H1 (cell line): ENCODE measurements around the gene RAN. TPM values are rescaled to one million over a fixed set of nuclear protein-coding genes. Genes with fewer than 3 reads are reported as not detected.

Source experiments
- CTCF ChIA-PET: fragments of 300-600 bp; sonication (Branson Sonifier 250); formaldehyde crosslinking; loops from one replicate; lab custom pipeline; 2021; ENCODE audit not compliant: partially characterized antibody; lab: Charles Lee
- POLR2A ChIA-PET: fragments of 300-600 bp; sonication (Branson Sonifier 250); formaldehyde crosslinking; loops from one replicate; lab custom pipeline; 2021; ENCODE audit warnings: inconsistent platforms; ENCODE audit not compliant: partially characterized antibody; lab: Charles Lee
- DNase-seq, 2 experiments: peaks; one replicate each; pipeline versions ENCODE4 v3.0.0 to v3.0.0-alpha.2; 2010 to 2022; ENCODE audit warnings: low spot score in 2 of 2, low read depth in 1 of 2, mixed read lengths in 1 of 2
- FAIRE-seq: peaks from 2 replicates; lab custom pipeline; 2011; peaks lifted over from hg19 to GRCh38; lab: Jason Lieb, UNC
- H2AFZ ChIP-seq: 2 replicates; pipeline ENCODE4 v1.8.1; 2012; ENCODE audit warnings: low read length, inconsistent platforms
- H2AK5ac ChIP-seq: 2 replicates; pipeline ENCODE4 v1.6.1; 2013; ENCODE audit warnings: low read depth, low read length
- H2BK120ac ChIP-seq: replicated peaks from 2 replicates; pipeline ENCODE3; 2013; ENCODE audit warnings: low read depth, low read length, inconsistent platforms
- H2BK12ac ChIP-seq: 2 replicates; pipeline ENCODE4 v1.6.1; 2013; ENCODE audit warnings: low read depth, low read length
- H2BK15ac ChIP-seq: 2 replicates; pipeline ENCODE4 v1.6.1; 2013; ENCODE audit warnings: low read length
- H2BK20ac ChIP-seq: 2 replicates; pipeline ENCODE4 v1.6.1; 2013; ENCODE audit warnings: low read length
- H2BK5ac ChIP-seq: 2 replicates; pipeline ENCODE4 v1.6.1; 2013; ENCODE audit warnings: low read depth, low read length
- H3K14ac ChIP-seq: 2 replicates; pipeline ENCODE4 v1.6.1; 2013; ENCODE audit warnings: inconsistent platforms; ENCODE audit not compliant: insufficient read length
- H3K18ac ChIP-seq: 2 replicates; pipeline ENCODE4 v1.6.1; 2013; ENCODE audit warnings: low read length; ENCODE audit errors: extremely low read depth
- H3K23ac ChIP-seq: 2 replicates; pipeline ENCODE4 v1.6.1; 2013; ENCODE audit warnings: inconsistent platforms; ENCODE audit not compliant: insufficient read length
- H3K23me2 ChIP-seq: 2 replicates; pipeline ENCODE4 v1.6.1; 2013; ENCODE audit warnings: low read depth, low read length
- H3K27ac ChIP-seq: 2 replicates; pipeline ENCODE4 v1.6.1; 2011; ENCODE audit warnings: low read depth, low read length, inconsistent platforms
- H3K27me3 ChIP-seq, 4 experiments: replicated peaks in 1 of 4; 1 replicate in 1 of 4; 2 replicates in 3 of 4; pipeline versions ENCODE4 v1.6.1 to v1.8.1; 2011 to 2013; ENCODE audit warnings: low read length in 3 of 4, mild to moderate bottlenecking in 3 of 4, inconsistent platforms in 2 of 4, mixed read lengths in 2 of 4, moderate library complexity in 1 of 4; ENCODE audit not compliant: control insufficient read depth in 3 of 4, insufficient read depth in 3 of 4; ENCODE audit errors: extremely low read depth in 1 of 4
- H3K36me3 ChIP-seq, 4 experiments: 2 replicates each; pipeline versions ENCODE4 v1.6.1 to v1.8.1; 2011 to 2013; ENCODE audit warnings: mild to moderate bottlenecking in 4 of 4, low read length in 3 of 4, moderate library complexity in 2 of 4, control low read depth in 1 of 4, inconsistent platforms in 1 of 4; ENCODE audit not compliant: insufficient read depth in 4 of 4, control insufficient read depth in 2 of 4
- H3K4ac ChIP-seq: replicated peaks from 2 replicates; pipeline ENCODE3; 2013; ENCODE audit warnings: low read length, low read depth, mixed read lengths, inconsistent platforms; ENCODE audit not compliant: insufficient read length
- H3K4me1 ChIP-seq, 4 experiments: replicated peaks in 1 of 4; 1 replicate in 1 of 4; 2 replicates in 3 of 4; pipeline versions ENCODE4 v1.6.1 to v1.8.1; 2011 to 2013; ENCODE audit warnings: low read length in 3 of 4, inconsistent platforms in 2 of 4, mixed read lengths in 1 of 4; ENCODE audit not compliant: insufficient read depth in 4 of 4, control insufficient read depth in 3 of 4
- H3K4me2 ChIP-seq, 2 experiments: 2 replicates each; pipeline versions ENCODE4 v1.6.1 to v1.8.1; 2011 to 2013; ENCODE audit warnings: low read depth in 2 of 2, low read length in 2 of 2, control low read depth in 1 of 2, inconsistent platforms in 1 of 2, mild to moderate bottlenecking in 1 of 2; ENCODE audit not compliant: insufficient read depth in 1 of 2
- H3K4me3 ChIP-seq, 4 experiments: fragments of 200-600, 300-600 bp in 1 of 4; sonication (generic), shearing (Covaris generic), sonication (Bioruptor Twin) in 1 of 4; 2 replicates each; pipeline versions ENCODE4 v1.5.1 to v1.8.1; 2011 to 2016; ENCODE audit warnings: low read length in 4 of 4, low read depth in 3 of 4, control low read depth in 2 of 4, inconsistent platforms in 2 of 4, mild to moderate bottlenecking in 2 of 4, mixed read lengths in 1 of 4, moderate library complexity in 1 of 4; ENCODE audit not compliant: insufficient read depth in 2 of 4; ENCODE audit errors: extremely low read depth in 1 of 4
- H3K56ac ChIP-seq: replicated peaks from 2 replicates; pipeline ENCODE3; 2013; ENCODE audit warnings: low read depth, mild to moderate bottlenecking, mixed read lengths, low read length, inconsistent platforms; ENCODE audit not compliant: insufficient read length
- H3K79me1 ChIP-seq: 2 replicates; pipeline ENCODE4 v1.6.1; 2013; ENCODE audit warnings: low read depth, low read length, control low read depth
- H3K79me2 ChIP-seq, 2 experiments: 2 replicates each; pipeline versions ENCODE4 v1.6.1 to v1.8.1; 2012 to 2013; ENCODE audit warnings: low read length in 2 of 2, mild to moderate bottlenecking in 2 of 2, inconsistent platforms in 1 of 2; ENCODE audit not compliant: insufficient read depth in 2 of 2, control insufficient read depth in 1 of 2
- H3K9ac ChIP-seq, 4 experiments: replicated peaks in 1 of 4; 1 replicate in 1 of 4; 2 replicates in 3 of 4; pipeline versions ENCODE4 v1.6.1 to v1.8.1; 2011 to 2013; ENCODE audit warnings: low read depth in 3 of 4, low read length in 3 of 4, control low read depth in 2 of 4, mild to moderate bottlenecking in 2 of 4, moderate library complexity in 2 of 4, inconsistent platforms in 1 of 4; ENCODE audit errors: extremely low read depth in 1 of 4
- H3K9me3 ChIP-seq, 2 experiments: 2 replicates each; pipeline versions ENCODE4 v1.6.1 to v1.8.1; 2012 to 2013; ENCODE audit warnings: mild to moderate bottlenecking in 2 of 2, moderate library complexity in 2 of 2, control low read depth in 1 of 2, inconsistent platforms in 1 of 2, low read depth in 1 of 2, low read length in 1 of 2, mixed read lengths in 1 of 2; ENCODE audit not compliant: insufficient read depth in 2 of 2
- H4K20me1 ChIP-seq, 2 experiments: replicated peaks in 1 of 2; 2 replicates each; pipeline versions ENCODE3 to v1.8.1; 2011 to 2013; ENCODE audit warnings: inconsistent platforms in 2 of 2, low read length in 2 of 2, mild to moderate bottlenecking in 1 of 2; ENCODE audit not compliant: insufficient read depth in 2 of 2, control insufficient read depth in 1 of 2
- H4K5ac ChIP-seq: 2 replicates; pipeline ENCODE4 v1.6.1; 2013; ENCODE audit warnings: low read length, low read depth, mixed read lengths, inconsistent platforms; ENCODE audit not compliant: insufficient read length
- H4K8ac ChIP-seq: 2 replicates; pipeline ENCODE4 v1.8.0; 2013; ENCODE audit warnings: mild to moderate bottlenecking, moderate library complexity, low read length, inconsistent platforms; ENCODE audit not compliant: insufficient read depth; ENCODE audit errors: extremely low read depth
- H4K91ac ChIP-seq: replicated peaks from 2 replicates; pipeline ENCODE3; 2013; ENCODE audit warnings: low read length, mixed read lengths, inconsistent platforms; ENCODE audit not compliant: insufficient read length
- WGBS, 2 experiments: shearing (Covaris generic) in 1 of 2; methylation state at CpG; one replicate each; pipeline versions ENCODE4 v1.1.6 to v1.1.7; 2013 to 2015; ENCODE audit warnings: low lambda C conversion rate in 2 of 2, mixed read lengths in 2 of 2, inconsistent platforms in 1 of 2, low coverage in 1 of 2, missing lambda C conversion rate in 1 of 2; ENCODE audit not compliant: insufficient replicate concordance in 2 of 2, insufficient coverage in 1 of 2, insufficient read length in 1 of 2; ENCODE audit errors: extremely low coverage in 1 of 2, missing lambda C conversion rate in 1 of 2; 5-methylcytosine and 5-hydroxymethylcytosine counted together
- polyA plus RNA-seq, 7 experiments: library from polyadenylated mRNA; depleted of rRNA in 3 of 7; stranded (reverse) in 5 of 7; unstranded in 2 of 7; fragments of >200 nt in 5 of 7; fragments of 200-250 nt in 2 of 7; gene quantifications; 1 replicate in 5 of 7; 2 replicates in 1 of 7; 4 replicates in 1 of 7; pipeline versions ENCODE4 v1.2.1 to v1.2.3, GENCODE V29; 2011 to 2013; ENCODE audit warnings: missing spikeins in 2 of 7, mixed read lengths in 2 of 7
- total RNA-seq: library from RNA; stranded (reverse); fragmentation: NEBNext Ultra II Directional; extraction: Animal tissue kit (Norgen Biotek cat#: 25700); gene quantifications from 2 replicates; pipeline ENCODE4 v1.2.1, GENCODE V29; 2021

The RAN gene
- total and polyA plus RNA-seq, 2 of the 8 experiments (the other 6 are each of a cell fraction or from before 2014, with no cell fraction given) = 2,064 to 2,203 TPM

- ChIA-PET POLR2A (interaction anchor here (1.0 to 1.4 kb wide), 2 partner anchors 29 to 30 kb away, joined by 3 to 5 read pairs; no protein-coding TSS in a partner anchor), CTCF (interaction anchor here (0.6 kb wide), 1 partner anchor 83 kb away, joined by 3 read pairs; no protein-coding TSS in a partner anchor)
- Histone ChIP-seq H2BK15ac (no peak overlapping the region), H2BK120ac (no peak overlapping the region), H3K14ac (no peak overlapping the region), H3K27me3 (no peaks in the 10 kb centered on the region), H3K4ac (no peak overlapping the region), H3K18ac (no peak overlapping the region), H2BK20ac (no peak overlapping the region), H4K20me1 (no peaks in the 10 kb centered on the region), H3K23me2 (no peaks in the 10 kb centered on the region), H3K79me1 (no peaks in the 10 kb centered on the region), H2BK5ac (no peak overlapping the region), H3K4me2 (no peak overlapping the region), H3K27ac (no peak overlapping the region), H2AK5ac (no peak overlapping the region), H2BK12ac (no peak overlapping the region), H3K56ac (no peak overlapping the region), H3K4me1 (no peaks in the 10 kb centered on the region), H4K5ac (no peak overlapping the region), H2AFZ (no peak overlapping the region), H3K23ac (no peak overlapping the region), H3K36me3 (no peaks in the 10 kb centered on the region), H3K9me3 (peaks cover 2 to 3% of the 10 kb centered on the region in 2 experiments; a peak in 1 of 4 replicates), H3K79me2 (no peaks in the 10 kb centered on the region), H3K4me3 (no peak overlapping the region), H4K91ac (no peak overlapping the region), H4K8ac (no peak overlapping the region), H3K9ac (no peak overlapping the region)
- WGBS, 2 experiments = 90% methylated on average over 4 of the region's 4 CpGs; no CpG with 5 or more reads in 1 of the 2 experiments
- no peak for FAIRE-seq
- DNase-seq = no peak
Observed at GRCh38 chr12:130909111-130909510, 37.2 kb downstream of the RAN start.
